Esophagus muscularis mucosa (tissue), 4 donors: ENCODE data around the gene RXFP2. TPM values are rescaled to one million over a fixed set of nuclear protein-coding genes. Genes with fewer than 3 reads are reported as not detected.

Experiments
- DNase-seq: peaks from one replicate; pipeline ENCODE4 v3.0.0-alpha.2; 2017; ENCODE audit errors: extremely low spot score
- H3K27ac ChIP-seq, 4 donors: fragments of 200-600 bp; sonication (generic); replicated peaks in 1 of 4; 1 replicate in 3 of 4; 2 replicates in 1 of 4; pipeline ENCODE4 v1.5.1; 2016 to 2019; ENCODE audit warnings: mild to moderate bottlenecking in 1 of 4
- H3K27me3 ChIP-seq, 4 donors: fragments of 200-600 bp; sonication (generic); one replicate each; pipeline versions ENCODE4 v1.5.1 to v1.6.0; 2016 to 2019
- H3K36me3 ChIP-seq, 4 donors: fragments of 200-600 bp; sonication (generic); one replicate each; pipeline ENCODE4 v1.5.1; 2016 to 2019
- H3K4me1 ChIP-seq, 4 donors: fragments of 200-600 bp; sonication (generic); one replicate each; pipeline ENCODE4 v1.5.1; 2016 to 2019
- H3K4me3 ChIP-seq, 4 donors: fragments of 200-600 bp; sonication (generic); 1 replicate in 2 of 4; 2 replicates in 2 of 4; pipeline ENCODE4 v1.5.1; 2016 to 2019; ENCODE audit warnings: mild to moderate bottlenecking in 4 of 4, moderate library complexity in 1 of 4
- H3K9me3 ChIP-seq, 4 donors: fragments of 200-600 bp; sonication (generic); 1 replicate in 3 of 4; 2 replicates in 1 of 4; pipeline ENCODE4 v1.5.1; 2016 to 2019
- EP300 ChIP-seq: sonication (generic); formaldehyde crosslinking; IDR thresholded peaks from one replicate; pipeline ENCODE4 v1.6.1; 2017; ENCODE audit warnings: antibody characterized with exemption
- POLR2A ChIP-seq: fragments of 450-650 bp; IDR thresholded peaks from one replicate; pipeline ENCODE4 v1.6.1; 2017; ENCODE audit warnings: antibody characterized with exemption, moderate library complexity, mild to moderate bottlenecking, low read depth
- POLR2AphosphoS5 ChIP-seq, 2 donors: sonication (generic); formaldehyde crosslinking; IDR thresholded peaks; one replicate each; pipeline ENCODE4 v1.6.1; 2017; ENCODE audit warnings: antibody characterized with exemption in 2 of 2
- WGBS: methylation state at CpG from one replicate; pipeline ENCODE4 v1.1.5; 2018; 5-methylcytosine and 5-hydroxymethylcytosine counted together
- intact Hi-C: fragments of 100-400 bp; cut with DNase I; formaldehyde crosslinking; loops from one replicate; pipeline ENCODE4 v1.15.1; 2023
- total RNA-seq, 4 donors: library from RNA; depleted of rRNA; stranded (reverse); fragments of >200 nt; gene quantifications; one replicate each; pipeline versions ENCODE4 v1.1.0 to v1.2.1, GENCODE V29; 2016
- TF ChIP-seq, protein P1 (sequence below), 3 experiments: fragments of 200-600 bp in 2 of 3; fragments of 450-650 bp in 1 of 3; sonication (generic) in 2 of 3; IDR thresholded peaks; one replicate each; pipeline ENCODE4 v1.5.1; 2017 to 2019; ENCODE audit warnings: antibody characterized with exemption in 3 of 3, mild to moderate bottlenecking in 2 of 3, moderate library complexity in 1 of 3

Gene RXFP2, protein sequence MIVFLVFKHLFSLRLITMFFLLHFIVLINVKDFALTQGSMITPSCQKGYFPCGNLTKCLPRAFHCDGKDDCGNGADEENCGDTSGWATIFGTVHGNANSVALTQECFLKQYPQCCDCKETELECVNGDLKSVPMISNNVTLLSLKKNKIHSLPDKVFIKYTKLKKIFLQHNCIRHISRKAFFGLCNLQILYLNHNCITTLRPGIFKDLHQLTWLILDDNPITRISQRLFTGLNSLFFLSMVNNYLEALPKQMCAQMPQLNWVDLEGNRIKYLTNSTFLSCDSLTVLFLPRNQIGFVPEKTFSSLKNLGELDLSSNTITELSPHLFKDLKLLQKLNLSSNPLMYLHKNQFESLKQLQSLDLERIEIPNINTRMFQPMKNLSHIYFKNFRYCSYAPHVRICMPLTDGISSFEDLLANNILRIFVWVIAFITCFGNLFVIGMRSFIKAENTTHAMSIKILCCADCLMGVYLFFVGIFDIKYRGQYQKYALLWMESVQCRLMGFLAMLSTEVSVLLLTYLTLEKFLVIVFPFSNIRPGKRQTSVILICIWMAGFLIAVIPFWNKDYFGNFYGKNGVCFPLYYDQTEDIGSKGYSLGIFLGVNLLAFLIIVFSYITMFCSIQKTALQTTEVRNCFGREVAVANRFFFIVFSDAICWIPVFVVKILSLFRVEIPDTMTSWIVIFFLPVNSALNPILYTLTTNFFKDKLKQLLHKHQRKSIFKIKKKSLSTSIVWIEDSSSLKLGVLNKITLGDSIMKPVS
- under 1 TPM in 2 of 4 donors, not detected in 2; 0.17 to 0.42 TPM for total RNA-seq

DNA sequence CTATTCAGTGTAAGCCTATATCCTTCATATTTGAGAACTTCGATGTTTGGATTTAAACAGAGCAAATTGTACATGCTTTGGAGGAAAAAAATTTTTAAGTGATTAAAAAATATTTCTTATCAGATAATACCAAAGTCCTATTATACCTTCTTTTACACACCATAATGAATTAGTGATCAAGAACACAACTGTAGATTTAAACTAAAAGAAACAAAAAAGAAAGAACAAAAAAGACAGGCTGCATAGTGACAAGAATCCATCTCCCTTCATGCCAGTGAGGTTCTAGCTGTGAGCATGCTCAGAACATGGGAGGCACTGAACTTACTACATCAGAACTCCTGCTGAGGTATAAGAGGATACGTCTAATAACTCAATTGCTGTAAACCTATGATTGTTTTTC, at the start of gene RXFP2:
Gene RXFP2 (plus strand): TSS at position 301 of the 400 bp plus-strand sequence. CDS start 87 bp downstream, at position 388.
- Histone ChIP-seq H3K4me3 (no peak within 1 kb of the TSS), H3K4me1 (peaks cover 0 to 4% (median 0%) of the 10 kb centered on the region in 4 donors), H3K36me3 (no peaks in the 10 kb centered on the region), H3K9me3 (no peaks in the 10 kb centered on the region), H3K27ac (no peak within 1 kb of the TSS), H3K27me3 (no peaks in the 10 kb centered on the region)
- 88% methylated on average over 2 of the region's 2 CpGs for WGBS
- no peak for DNase-seq
- TF ChIP-seq POLR2AphosphoS5 (IDR thresholded peaks at IDR 0.05) (no peak), POLR2A (no peak), EP300 (no peak)
- TF ChIP-seq, protein P1, sequence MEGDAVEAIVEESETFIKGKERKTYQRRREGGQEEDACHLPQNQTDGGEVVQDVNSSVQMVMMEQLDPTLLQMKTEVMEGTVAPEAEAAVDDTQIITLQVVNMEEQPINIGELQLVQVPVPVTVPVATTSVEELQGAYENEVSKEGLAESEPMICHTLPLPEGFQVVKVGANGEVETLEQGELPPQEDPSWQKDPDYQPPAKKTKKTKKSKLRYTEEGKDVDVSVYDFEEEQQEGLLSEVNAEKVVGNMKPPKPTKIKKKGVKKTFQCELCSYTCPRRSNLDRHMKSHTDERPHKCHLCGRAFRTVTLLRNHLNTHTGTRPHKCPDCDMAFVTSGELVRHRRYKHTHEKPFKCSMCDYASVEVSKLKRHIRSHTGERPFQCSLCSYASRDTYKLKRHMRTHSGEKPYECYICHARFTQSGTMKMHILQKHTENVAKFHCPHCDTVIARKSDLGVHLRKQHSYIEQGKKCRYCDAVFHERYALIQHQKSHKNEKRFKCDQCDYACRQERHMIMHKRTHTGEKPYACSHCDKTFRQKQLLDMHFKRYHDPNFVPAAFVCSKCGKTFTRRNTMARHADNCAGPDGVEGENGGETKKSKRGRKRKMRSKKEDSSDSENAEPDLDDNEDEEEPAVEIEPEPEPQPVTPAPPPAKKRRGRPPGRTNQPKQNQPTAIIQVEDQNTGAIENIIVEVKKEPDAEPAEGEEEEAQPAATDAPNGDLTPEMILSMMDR (IDR thresholded peaks at IDR 0.05): no peak
- intact Hi-C loops: no loop called here

DNA sequence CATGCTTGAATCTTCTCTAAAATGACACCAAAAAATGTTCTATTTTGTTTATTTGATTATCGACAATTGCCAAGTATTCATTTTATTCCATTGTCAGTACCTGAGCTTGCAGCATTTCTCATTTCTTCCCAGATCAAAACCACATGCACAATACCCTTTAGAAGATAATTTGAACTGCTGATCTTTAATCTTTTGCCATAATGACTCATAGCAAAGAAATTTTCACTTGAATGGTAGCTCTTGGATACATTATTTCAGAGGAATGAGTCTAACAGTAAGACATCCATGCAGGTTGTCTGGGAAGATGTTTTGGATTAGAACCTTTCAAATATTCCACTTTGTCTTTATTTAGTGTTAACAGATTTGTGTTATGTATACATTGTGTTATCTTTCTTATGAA, 42.0 kb upstream of the RXFP2 start:
- H3K4me1 ChIP-seq: no peaks in the 10 kb centered on the region
- H3K36me3 ChIP-seq: no peaks in the 10 kb centered on the region
- H3K4me3 ChIP-seq: no peak overlapping the region
- H3K9me3 ChIP-seq: peaks cover 0 to 19% (median 9%) of the 10 kb centered on the region in 4 donors
- intact Hi-C loops: no loop called here
- H3K27me3 ChIP-seq: no peaks in the 10 kb centered on the region
- no peak for DNase-seq
- WGBS: 0% methylated on average over 1 of the region's 1 CpG
- TF ChIP-seq EP300 (no peak), POLR2AphosphoS5 (IDR thresholded peaks at IDR 0.05) (no peak), POLR2A (no peak)
- TF ChIP-seq, protein P1 (IDR thresholded peaks at IDR 0.05): no peak
- H3K27ac ChIP-seq: no peak overlapping the region

DNA sequence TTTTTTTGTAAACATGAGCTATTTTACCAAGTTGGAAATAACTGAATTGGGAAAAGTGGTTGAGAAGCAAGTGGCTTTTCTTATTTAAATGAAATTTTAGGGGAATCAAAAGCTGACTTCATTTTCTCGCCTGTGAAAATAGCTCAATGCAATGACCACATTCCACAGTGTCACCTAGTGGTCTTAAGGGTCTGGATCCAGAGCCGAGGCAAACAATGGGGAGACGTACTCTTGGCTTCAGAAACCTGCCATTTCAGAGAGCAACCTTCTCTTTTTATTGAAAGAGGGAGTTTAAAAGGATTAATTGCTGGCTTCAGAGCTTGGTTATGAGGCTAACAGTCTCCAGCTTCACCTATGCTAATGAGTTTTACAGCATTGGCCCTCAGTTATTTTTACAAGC, 39.7 kb upstream of the RXFP2 start:
- TF ChIP-seq POLR2AphosphoS5 (IDR thresholded peaks at IDR 0.05) (no peak), EP300 (no peak), POLR2A (no peak)
- TF ChIP-seq, protein P1 (IDR thresholded peaks at IDR 0.05): no peak
- peaks cover 0 to 14% (median 9%) of the 10 kb centered on the region in 4 donors for H3K9me3 ChIP-seq
- no peaks in the 10 kb centered on the region for H3K36me3 ChIP-seq
- H3K27me3 ChIP-seq: no peaks in the 10 kb centered on the region
- H3K27ac ChIP-seq: no peak overlapping the region
- no peak overlapping the region for H3K4me3 ChIP-seq
- no peak for DNase-seq
- intact Hi-C loops: no loop called here
- H3K4me1 ChIP-seq: no peaks in the 10 kb centered on the region
- WGBS: 54% methylated on average over 3 of the region's 3 CpGs

DNA sequence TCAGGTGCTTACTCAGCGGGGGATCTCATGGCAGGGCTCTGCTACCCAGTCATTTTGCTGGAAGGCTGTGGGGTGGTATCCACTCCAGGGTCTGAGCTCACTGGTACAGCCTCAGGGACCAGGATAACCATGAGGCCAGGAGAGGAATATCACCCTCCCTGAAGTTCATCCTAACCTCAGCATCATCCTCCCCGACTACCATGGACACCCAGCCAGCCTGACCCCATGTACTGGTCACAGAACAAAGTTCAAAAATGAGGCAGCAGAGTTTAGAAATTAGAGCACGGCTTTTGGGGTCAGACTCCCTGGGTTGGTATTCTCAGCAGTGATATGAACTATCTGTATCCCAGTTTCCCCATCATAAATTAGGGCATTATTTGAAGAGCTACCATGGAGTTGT, 35.5 kb upstream of the RXFP2 start:
- Histone ChIP-seq H3K4me3 (no peak overlapping the region), H3K27me3 (no peaks in the 10 kb centered on the region), H3K9me3 (no peaks in the 10 kb centered on the region), H3K36me3 (no peaks in the 10 kb centered on the region), H3K27ac (no peak overlapping the region), H3K4me1 (no peaks in the 10 kb centered on the region)
- WGBS: 78% methylated on average over 3 of the region's 3 CpGs
- TF ChIP-seq, protein P1 (IDR thresholded peaks at IDR 0.05): no peak
- TF ChIP-seq POLR2A (no peak), POLR2AphosphoS5 (IDR thresholded peaks at IDR 0.05) (no peak), EP300 (no peak)
- intact Hi-C loops: no loop called here
- no peak for DNase-seq
